ENCODE data around the gene PDZRN3. TPM values are rescaled to one million over a fixed set of nuclear protein-coding genes. Genes with fewer than 3 reads are reported as not detected.

PDZRN3 gene
- total and polyA plus RNA-seq, 4 donors = 7.3 to 36.4 (median 16.3) TPM

GRCh38 chr3:73461547-73461946 lies 163.2 kb downstream of the PDZRN3 start:
- H3K36me3 ChIP-seq (ENCODE audit: control insufficient read depth in 4 of 4, insufficient read depth in 4 of 4, low read length in 4 of 4) = no peaks in the 10 kb centered on the region
- no peaks in the 10 kb centered on the region for H3K27me3 ChIP-seq (ENCODE audit: control insufficient read depth in 3 of 3, insufficient read depth in 3 of 3, low read length in 2 of 3)
- TF ChIP-seq, protein P1, sequence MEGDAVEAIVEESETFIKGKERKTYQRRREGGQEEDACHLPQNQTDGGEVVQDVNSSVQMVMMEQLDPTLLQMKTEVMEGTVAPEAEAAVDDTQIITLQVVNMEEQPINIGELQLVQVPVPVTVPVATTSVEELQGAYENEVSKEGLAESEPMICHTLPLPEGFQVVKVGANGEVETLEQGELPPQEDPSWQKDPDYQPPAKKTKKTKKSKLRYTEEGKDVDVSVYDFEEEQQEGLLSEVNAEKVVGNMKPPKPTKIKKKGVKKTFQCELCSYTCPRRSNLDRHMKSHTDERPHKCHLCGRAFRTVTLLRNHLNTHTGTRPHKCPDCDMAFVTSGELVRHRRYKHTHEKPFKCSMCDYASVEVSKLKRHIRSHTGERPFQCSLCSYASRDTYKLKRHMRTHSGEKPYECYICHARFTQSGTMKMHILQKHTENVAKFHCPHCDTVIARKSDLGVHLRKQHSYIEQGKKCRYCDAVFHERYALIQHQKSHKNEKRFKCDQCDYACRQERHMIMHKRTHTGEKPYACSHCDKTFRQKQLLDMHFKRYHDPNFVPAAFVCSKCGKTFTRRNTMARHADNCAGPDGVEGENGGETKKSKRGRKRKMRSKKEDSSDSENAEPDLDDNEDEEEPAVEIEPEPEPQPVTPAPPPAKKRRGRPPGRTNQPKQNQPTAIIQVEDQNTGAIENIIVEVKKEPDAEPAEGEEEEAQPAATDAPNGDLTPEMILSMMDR (IDR thresholded peaks at IDR 0.05; ENCODE audit: control extremely low read depth, extremely low read depth) = no peak
- peak; percentile 84 to 98 (median 96) for DNase-seq
- ATAC-seq (ENCODE audit: insufficient read depth, low FRiP score) = no peak
- H3K4me1 ChIP-seq (ENCODE audit: control insufficient read depth in 5 of 5, insufficient read depth in 5 of 5, low read length in 5 of 5) = peaks cover 0 to 32% (median 6%) of the 10 kb centered on the region in 5 donors
- H3K9ac ChIP-seq (ENCODE audit: insufficient read depth in 1 of 2, low read length in 2 of 2) = no peak overlapping the region
- no peak overlapping the region for H3K4me3 ChIP-seq
- WGBS, 2 donors = 74 to 83% methylated on average over 4 of the region's 4 CpGs
- no peaks in the 10 kb centered on the region for H3K9me3 ChIP-seq (ENCODE audit: control insufficient read depth in 4 of 4, insufficient read depth in 3 of 4, low read length in 3 of 4)
- H3K27ac ChIP-seq (ENCODE audit: low read depth in 1 of 2, low read length in 1 of 2) = peak overlapping the region in 1 of 2 donors; percentile 41

DNA sequence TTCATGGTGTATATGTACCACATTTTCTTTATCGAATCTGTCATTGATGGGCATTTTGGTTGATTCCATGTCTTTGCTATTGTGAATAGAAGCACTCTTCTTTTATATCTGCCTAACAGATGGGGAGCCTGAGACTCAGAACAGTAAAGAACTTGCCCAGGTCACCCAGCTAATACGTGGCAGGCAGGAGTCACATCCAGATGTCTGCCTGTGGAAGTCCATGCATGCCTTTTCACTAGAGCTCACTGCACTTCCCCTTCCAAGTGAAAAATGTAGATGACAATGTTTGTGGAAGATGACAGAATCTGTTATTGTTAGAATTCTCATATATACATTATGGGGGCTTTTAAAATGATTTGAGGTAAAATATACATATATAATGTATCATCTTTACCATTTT lies 165.0 kb downstream of the PDZRN3 start:
- 88 to 93% methylated on average over 2 of the region's 2 CpGs for WGBS, 2 donors
- no peak for ATAC-seq (ENCODE audit: insufficient read depth, low FRiP score)

GRCh38 chr3:73453666-73454065 lies 171.1 kb downstream of the PDZRN3 start:
- Histone ChIP-seq H3K4me3 (no peak overlapping the region), H3K9me3 (ENCODE audit: control insufficient read depth in 4 of 4, insufficient read depth in 3 of 4, low read length in 3 of 4) (no peaks in the 10 kb centered on the region), H3K36me3 (ENCODE audit: control insufficient read depth in 4 of 4, insufficient read depth in 4 of 4, low read length in 4 of 4) (no peaks in the 10 kb centered on the region), H3K27ac (ENCODE audit: low read depth in 1 of 2, low read length in 1 of 2) (no peak overlapping the region), H3K4me1 (ENCODE audit: control insufficient read depth in 5 of 5, insufficient read depth in 5 of 5, low read length in 5 of 5) (peaks cover 2 to 43% (median 10%) of the 10 kb centered on the region in 5 donors), H3K27me3 (ENCODE audit: control insufficient read depth in 3 of 3, insufficient read depth in 3 of 3, low read length in 2 of 3) (no peaks in the 10 kb centered on the region), H3K9ac (ENCODE audit: insufficient read depth in 1 of 2, low read length in 2 of 2) (peak overlapping the region in 1 of 2 donors; percentile 11)
- 47 to 75% methylated on average over 4 of the region's 4 CpGs for WGBS, 2 donors
- TF ChIP-seq, protein P1 (IDR thresholded peaks at IDR 0.05; ENCODE audit: control extremely low read depth, extremely low read depth) = no peak
- ATAC-seq (ENCODE audit: insufficient read depth, low FRiP score) = no peak
- DNase-seq = peak in 2 of 3 donors; percentile 61 to 74

More for the DNA sequence above, 165.0 kb downstream of the PDZRN3 start:
- H3K4me1 ChIP-seq (ENCODE audit: control insufficient read depth in 5 of 5, insufficient read depth in 5 of 5, low read length in 5 of 5) = peaks cover 0 to 37% (median 6%) of the 10 kb centered on the region in 5 donors
- TF ChIP-seq, protein P1 (IDR thresholded peaks at IDR 0.05; ENCODE audit: control extremely low read depth, extremely low read depth) = no peak
- H3K27me3 ChIP-seq (ENCODE audit: control insufficient read depth in 3 of 3, insufficient read depth in 3 of 3, low read length in 2 of 3) = no peaks in the 10 kb centered on the region
- no peaks in the 10 kb centered on the region for H3K9me3 ChIP-seq (ENCODE audit: control insufficient read depth in 4 of 4, insufficient read depth in 3 of 4, low read length in 3 of 4)
- peak overlapping the region in 1 of 2 donors; percentile 1 for H3K9ac ChIP-seq (ENCODE audit: insufficient read depth in 1 of 2, low read length in 2 of 2)
- no peak for DNase-seq
- H3K27ac ChIP-seq (ENCODE audit: low read depth in 1 of 2, low read length in 1 of 2) = no peak overlapping the region
- no peak overlapping the region for H3K4me3 ChIP-seq
- no peaks in the 10 kb centered on the region for H3K36me3 ChIP-seq (ENCODE audit: control insufficient read depth in 4 of 4, insufficient read depth in 4 of 4, low read length in 4 of 4)

DNA sequence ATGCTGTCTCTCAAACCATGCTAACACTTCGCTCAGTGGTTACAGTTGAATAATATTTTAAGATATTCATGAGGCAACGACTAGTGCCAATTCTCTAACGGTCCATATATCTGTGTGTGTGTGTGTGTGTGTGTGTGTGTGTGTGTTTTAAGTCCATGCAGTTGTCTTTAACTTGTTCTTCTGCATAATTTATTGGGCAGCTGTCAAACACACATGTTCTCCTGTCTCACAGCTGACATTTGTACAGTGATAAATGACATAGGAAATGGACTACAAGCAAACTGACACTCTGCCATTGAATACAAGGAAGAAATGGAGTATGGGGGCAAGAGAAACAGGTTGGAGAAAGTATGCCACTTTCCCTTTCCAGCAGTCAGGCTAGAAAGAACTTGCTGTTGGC lies 172.0 kb downstream of the PDZRN3 start:
- no peak overlapping the region for H3K9ac ChIP-seq (ENCODE audit: insufficient read depth in 1 of 2, low read length in 2 of 2)
- ATAC-seq (ENCODE audit: insufficient read depth, low FRiP score) (no peak), DNase-seq (no peak)
- 71 to 84% methylated on average over 3 of the region's 3 CpGs for WGBS, 2 donors
- H3K9me3 ChIP-seq (ENCODE audit: control insufficient read depth in 4 of 4, insufficient read depth in 3 of 4, low read length in 3 of 4) = no peaks in the 10 kb centered on the region
- TF ChIP-seq, protein P1 (IDR thresholded peaks at IDR 0.05; ENCODE audit: control extremely low read depth, extremely low read depth) = no peak
- peaks cover 2 to 43% (median 10%) of the 10 kb centered on the region in 5 donors for H3K4me1 ChIP-seq (ENCODE audit: control insufficient read depth in 5 of 5, insufficient read depth in 5 of 5, low read length in 5 of 5)
- no peaks in the 10 kb centered on the region for H3K27me3 ChIP-seq (ENCODE audit: control insufficient read depth in 3 of 3, insufficient read depth in 3 of 3, low read length in 2 of 3)
- H3K4me3 ChIP-seq = no peak overlapping the region
- H3K27ac ChIP-seq (ENCODE audit: low read depth in 1 of 2, low read length in 1 of 2) = peak overlapping the region in 1 of 2 donors; percentile 17
- H3K36me3 ChIP-seq (ENCODE audit: control insufficient read depth in 4 of 4, insufficient read depth in 4 of 4, low read length in 4 of 4) = no peaks in the 10 kb centered on the region
